H9 (cell line): ENCODE measurements around the gene FAXC. TPM values are rescaled to one million over a fixed set of nuclear protein-coding genes. Genes with fewer than 3 reads are reported as not detected.

Experiments used
- DNase-seq: peaks from one replicate; pipeline ENCODE4 v3.0.0-alpha.2; 2017
- H2AFZ ChIP-seq: one replicate; pipeline ENCODE4 v1.6.1; 2013; ENCODE audit warnings: mild to moderate bottlenecking, low read length, control low read depth, moderate library complexity
- H2AK5ac ChIP-seq: 2 replicates; pipeline ENCODE4 v1.6.1; 2013; ENCODE audit warnings: low read length, control low read depth, mixed read lengths; ENCODE audit not compliant: insufficient read length
- H2BK120ac ChIP-seq: one replicate; pipeline ENCODE4 v1.6.1; 2013; ENCODE audit warnings: low read depth, mild to moderate bottlenecking, low read length, control low read depth, inconsistent platforms; ENCODE audit not compliant: poor library complexity, severe bottlenecking
- H2BK12ac ChIP-seq: 2 replicates; pipeline ENCODE4 v1.6.1; 2013; ENCODE audit warnings: low read length, control low read depth, mixed read lengths, low read depth; ENCODE audit not compliant: insufficient read length
- H2BK15ac ChIP-seq: 2 replicates; pipeline ENCODE4 v1.6.1; 2013; ENCODE audit warnings: low read depth, low read length, control low read depth
- H2BK20ac ChIP-seq: one replicate; pipeline ENCODE4 v1.6.1; 2013; ENCODE audit warnings: low read depth, mild to moderate bottlenecking, low read length, control low read depth, inconsistent platforms; ENCODE audit not compliant: poor library complexity, severe bottlenecking
- H2BK5ac ChIP-seq: 2 replicates; pipeline ENCODE4 v1.6.1; 2013; ENCODE audit warnings: low read length, control low read depth, mixed read lengths; ENCODE audit not compliant: insufficient read length
- H3K14ac ChIP-seq: 2 replicates; pipeline ENCODE4 v1.6.1; 2013; ENCODE audit warnings: low read length, control low read depth; ENCODE audit not compliant: insufficient read depth
- H3K18ac ChIP-seq: 2 replicates; pipeline ENCODE4 v1.6.1; 2013; ENCODE audit warnings: low read depth, mild to moderate bottlenecking, mixed read lengths, low read length, control low read depth; ENCODE audit not compliant: insufficient read length
- H3K23ac ChIP-seq: 2 replicates; pipeline ENCODE4 v1.6.1; 2013; ENCODE audit warnings: low read length, control low read depth, mixed read lengths, low read depth; ENCODE audit not compliant: insufficient read length
- H3K23me2 ChIP-seq: 2 replicates; pipeline ENCODE4 v1.6.1; 2013; ENCODE audit warnings: low read depth, mild to moderate bottlenecking, mixed read lengths, low read length, control low read depth; ENCODE audit not compliant: insufficient read length, poor library complexity, severe bottlenecking
- H3K27ac ChIP-seq: 2 replicates; pipeline ENCODE4 v1.5.1; 2013; ENCODE audit warnings: low read length, control low read depth, mixed read lengths, low read depth; ENCODE audit not compliant: insufficient read length
- H3K27me3 ChIP-seq: 2 replicates; pipeline ENCODE4 v1.6.1; 2013; ENCODE audit warnings: low read length, control low read depth, inconsistent platforms; ENCODE audit not compliant: insufficient read depth
- H3K4ac ChIP-seq: 2 replicates; pipeline ENCODE4 v1.6.1; 2013; ENCODE audit warnings: low read depth, mild to moderate bottlenecking, control low read depth, inconsistent platforms, low read length, moderate library complexity
- H3K4me1 ChIP-seq: 2 replicates; pipeline ENCODE4 v1.6.1; 2013; ENCODE audit warnings: low read length, control low read depth, inconsistent platforms; ENCODE audit not compliant: insufficient read depth
- H3K4me2 ChIP-seq: 2 replicates; pipeline ENCODE4 v1.6.1; 2013; ENCODE audit warnings: low read length, control low read depth, mixed read lengths; ENCODE audit not compliant: insufficient read length, insufficient read depth
- H3K56ac ChIP-seq: 2 replicates; pipeline ENCODE4 v1.6.1; 2013; ENCODE audit warnings: low read depth, mild to moderate bottlenecking, mixed read lengths, low read length, control low read depth; ENCODE audit not compliant: insufficient read length
- H3K79me1 ChIP-seq: 2 replicates; pipeline ENCODE4 v1.6.1; 2013; ENCODE audit warnings: low read depth, mild to moderate bottlenecking, moderate library complexity, low read length, control low read depth, inconsistent platforms; ENCODE audit not compliant: insufficient read depth, poor library complexity, severe bottlenecking
- H3K79me2 ChIP-seq: 2 replicates; pipeline ENCODE4 v1.6.1; 2013; ENCODE audit warnings: low read length, control low read depth, inconsistent platforms; ENCODE audit not compliant: insufficient read depth
- H3K9ac ChIP-seq: 2 replicates; pipeline ENCODE4 v1.6.1; 2013; ENCODE audit warnings: low read length, control low read depth, mixed read lengths; ENCODE audit not compliant: insufficient read length; ENCODE audit errors: extremely low read depth
- H3K9me3 ChIP-seq: one replicate; pipeline ENCODE4 v1.6.1; 2013; ENCODE audit warnings: low read depth, low read length, inconsistent platforms; ENCODE audit not compliant: control insufficient read depth
- H3T11ph ChIP-seq: one replicate; pipeline ENCODE4 v1.6.1; 2013; ENCODE audit warnings: mild to moderate bottlenecking, low read length, control low read depth, inconsistent platforms
- H4K20me1 ChIP-seq: one replicate; pipeline ENCODE4 v1.6.1; 2013; ENCODE audit not compliant: control insufficient read depth, insufficient read length, insufficient read depth
- H4K5ac ChIP-seq: 2 replicates; pipeline ENCODE4 v1.6.1; 2013; ENCODE audit warnings: low read depth, mild to moderate bottlenecking, mixed read lengths, low read length, control low read depth; ENCODE audit not compliant: insufficient read length
- H4K8ac ChIP-seq: replicated peaks from 2 replicates; pipeline ENCODE4 v1.6.1; 2013; ENCODE audit warnings: low read length, control low read depth, mixed read lengths, low read depth; ENCODE audit not compliant: insufficient read length
- H4K91ac ChIP-seq: 2 replicates; pipeline ENCODE4 v1.6.1; 2013; ENCODE audit warnings: low read depth, mild to moderate bottlenecking, moderate library complexity, mixed read lengths, low read length, control low read depth; ENCODE audit not compliant: insufficient read length
- H3K27ac Mint-ChIP-seq, 3 experiments: 2 replicates in 2 of 3; 3 replicates in 1 of 3; pipeline ENCODE4 v1.8.0; 2020 to 2021; ENCODE audit warnings: mixed read lengths in 3 of 3, mild to moderate bottlenecking in 1 of 3, moderate library complexity in 1 of 3
- H3K27me3 Mint-ChIP-seq: 2 replicates; pipeline ENCODE4 v1.8.0; 2021; ENCODE audit warnings: low read depth, mild to moderate bottlenecking, moderate library complexity, mixed read lengths
- H3K36me3 Mint-ChIP-seq, 3 experiments: 2 replicates in 2 of 3; 3 replicates in 1 of 3; pipeline ENCODE4 v1.8.0; 2020 to 2021; ENCODE audit warnings: low read depth in 3 of 3, mixed read lengths in 3 of 3; ENCODE audit not compliant: insufficient read depth in 1 of 3
- H3K4me1 Mint-ChIP-seq, 2 experiments: 2 replicates each; pipeline ENCODE4 v1.8.0; 2020; ENCODE audit warnings: mixed read lengths in 2 of 2
- H3K4me3 Mint-ChIP-seq, 2 experiments: 2 replicates in 1 of 2; 3 replicates in 1 of 2; pipeline ENCODE4 v1.8.0; 2020 to 2021; ENCODE audit warnings: mild to moderate bottlenecking in 2 of 2, mixed read lengths in 2 of 2, moderate library complexity in 1 of 2
- H3K9me3 Mint-ChIP-seq, 2 experiments: 2 replicates in 1 of 2; 3 replicates in 1 of 2; pipeline ENCODE4 v1.8.0; 2020; ENCODE audit warnings: mild to moderate bottlenecking in 2 of 2, mixed read lengths in 2 of 2, moderate library complexity in 1 of 2
- total RNA-seq: library from RNA; stranded (reverse); gene quantifications from 2 replicates; pipeline ENCODE4 v1.2.1, GENCODE V29; 2021
- TF ChIP-seq, protein P1 (sequence below): fragments of 200-600 bp; sonication (generic); conservative IDR thresholded peaks from 3 replicates; pipeline ENCODE4 v1.8.0; 2021; ENCODE audit warnings: antibody characterized with exemption, mild to moderate bottlenecking

Gene FAXC
- total RNA-seq, 1 experiment from 2014 or later = 17.2 TPM

DNA sequence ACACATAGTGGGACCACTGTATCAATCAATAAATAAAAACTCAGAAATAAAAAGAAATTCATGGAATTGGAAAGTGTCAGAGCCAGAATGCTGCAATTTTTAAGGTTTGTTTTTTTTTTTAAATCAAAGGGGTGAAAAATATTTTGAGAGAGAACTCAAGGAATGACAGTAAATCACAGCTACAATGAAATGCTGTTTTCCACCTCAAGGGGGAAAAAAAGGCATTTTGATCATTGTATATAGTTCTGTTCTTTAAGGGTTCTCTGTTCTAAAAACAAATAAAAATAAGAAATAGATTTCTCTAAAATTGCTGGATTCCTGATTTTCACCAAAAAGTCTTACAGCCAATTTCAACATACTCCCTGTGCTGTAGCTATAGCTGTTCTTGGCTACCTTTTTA is 24.5 kb downstream of the FAXC start:
- no peaks in the 10 kb centered on the region for H4K20me1 ChIP-seq
- H3K79me2 ChIP-seq = no peaks in the 10 kb centered on the region
- no peak overlapping the region for H3K27ac ChIP-seq
- H3K27me3 ChIP-seq = no peaks in the 10 kb centered on the region
- no peaks in the 10 kb centered on the region for H3K9me3 ChIP-seq
- no peak overlapping the region for H4K5ac ChIP-seq
- no peaks in the 10 kb centered on the region for H3K9me3 Mint-ChIP-seq
- H2AK5ac ChIP-seq = no peak overlapping the region
- no peak overlapping the region for H3K4me2 ChIP-seq
- no peak overlapping the region for H4K8ac ChIP-seq
- no peaks in the 10 kb centered on the region for H3K23me2 ChIP-seq
- H3K14ac ChIP-seq = no peak overlapping the region
- no peak overlapping the region for H3K23ac ChIP-seq
- H2BK5ac ChIP-seq = no peak overlapping the region
- no peaks in the 10 kb centered on the region for H3K27me3 Mint-ChIP-seq
- H2BK15ac ChIP-seq = no peak overlapping the region
- no peak overlapping the region for H3K27ac Mint-ChIP-seq
- H3K36me3 Mint-ChIP-seq = peaks cover 0 to 11% (median 9%) of the 10 kb centered on the region in 3 experiments; a peak in 5 of 7 replicates
- no peak overlapping the region for H2AFZ ChIP-seq
- no peak overlapping the region for H4K91ac ChIP-seq
- H3K56ac ChIP-seq = no peak overlapping the region
- H3K4me3 Mint-ChIP-seq = no peak overlapping the region
- no peak overlapping the region for H2BK12ac ChIP-seq
- H3K9ac ChIP-seq = no peak overlapping the region
- H3K79me1 ChIP-seq = no peaks in the 10 kb centered on the region
- H2BK120ac ChIP-seq = no peak overlapping the region
- DNase-seq = no peak
- no peak overlapping the region for H3K18ac ChIP-seq
- H3K4me1 Mint-ChIP-seq = no peaks in the 10 kb centered on the region; a peak in 1 of 4 replicates
- no peak overlapping the region for H3K4ac ChIP-seq
- 0 out of 2 replicates have a peak, but pooled peaks cover 2% of the 10 kb centered on the region for H3K4me1 ChIP-seq
- no peak overlapping the region for H3T11ph ChIP-seq
- no peak overlapping the region for H2BK20ac ChIP-seq
- TF ChIP-seq, protein P1, sequence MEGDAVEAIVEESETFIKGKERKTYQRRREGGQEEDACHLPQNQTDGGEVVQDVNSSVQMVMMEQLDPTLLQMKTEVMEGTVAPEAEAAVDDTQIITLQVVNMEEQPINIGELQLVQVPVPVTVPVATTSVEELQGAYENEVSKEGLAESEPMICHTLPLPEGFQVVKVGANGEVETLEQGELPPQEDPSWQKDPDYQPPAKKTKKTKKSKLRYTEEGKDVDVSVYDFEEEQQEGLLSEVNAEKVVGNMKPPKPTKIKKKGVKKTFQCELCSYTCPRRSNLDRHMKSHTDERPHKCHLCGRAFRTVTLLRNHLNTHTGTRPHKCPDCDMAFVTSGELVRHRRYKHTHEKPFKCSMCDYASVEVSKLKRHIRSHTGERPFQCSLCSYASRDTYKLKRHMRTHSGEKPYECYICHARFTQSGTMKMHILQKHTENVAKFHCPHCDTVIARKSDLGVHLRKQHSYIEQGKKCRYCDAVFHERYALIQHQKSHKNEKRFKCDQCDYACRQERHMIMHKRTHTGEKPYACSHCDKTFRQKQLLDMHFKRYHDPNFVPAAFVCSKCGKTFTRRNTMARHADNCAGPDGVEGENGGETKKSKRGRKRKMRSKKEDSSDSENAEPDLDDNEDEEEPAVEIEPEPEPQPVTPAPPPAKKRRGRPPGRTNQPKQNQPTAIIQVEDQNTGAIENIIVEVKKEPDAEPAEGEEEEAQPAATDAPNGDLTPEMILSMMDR = peak; percentile 29; the same call in 2 of the 3 replicates
